ENCODE measurements around the gene NLGN1.

DNA sequence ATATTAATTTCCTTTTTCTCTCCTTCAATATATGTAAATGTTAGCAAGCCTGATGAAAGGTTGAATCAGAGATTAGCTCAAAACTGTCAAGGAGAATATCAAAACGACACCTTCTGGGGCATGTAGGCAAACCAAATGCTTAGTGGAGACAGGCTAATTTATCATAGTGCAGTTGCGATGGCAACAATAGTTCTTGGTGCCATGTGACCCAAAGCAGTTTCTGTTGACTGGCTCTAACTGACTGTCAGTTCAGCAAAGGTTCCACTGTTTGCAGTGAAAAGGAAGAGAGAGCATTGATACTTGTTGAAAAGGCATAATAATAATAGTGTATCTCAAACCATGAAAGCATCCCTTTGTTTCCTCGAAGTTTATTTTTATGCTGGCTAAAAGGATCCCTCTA is 513.9 kb downstream of the NLGN1 start:
- no peak for TF ChIP-seq EZH2 (IDR thresholded peaks at IDR 0.05; ENCODE audit: insufficient read depth, poor library complexity, severe bottlenecking)
- TF ChIP-seq EZH2phosphoT487 (IDR thresholded peaks at IDR 0.05; ENCODE audit: insufficient read depth, low read depth), result no peak

Measured in GM23248 (cell line).